HCEC 1CT (cell line): Measurements from ENCODE around the gene GTF2H2.
"Not testable (repeated sequence)": the region's sequence is repeated elsewhere in the genome, so short reads cannot be mapped to it uniquely, and the experiment has no call there.

Experiments used
- DNase-seq: peaks from one replicate; pipeline ENCODE4 v3.0.0-alpha.2; 2017

The GTF2H2 gene

GRCh38 chr5:71011194-71011792, 56.2 kb downstream of the GTF2H2 start:
- no peak for DNase-seq

GRCh38 chr5:71006983-71007382, 60.5 kb downstream of the GTF2H2 start:
- DNase-seq: not testable (repeated sequence)
